HEK293T (cell line): ENCODE data around the gene CADPS.

ENCODE experiments used
- CTCF ChIA-PET: fragments of 350-600 bp; formaldehyde crosslinking; extraction: SDS; loops from one replicate; lab custom pipeline; 2021; ENCODE audit warnings: antibody characterized with exemption, inconsistent platforms; lab: Yijun Ruan, JAX
- POLR2A ChIA-PET: fragments of 350-600 bp; formaldehyde crosslinking; extraction: SDS; loops from one replicate; lab custom pipeline; 2020; ENCODE audit warnings: antibody characterized with exemption, inconsistent platforms; lab: Yijun Ruan, JAX
- DNase-seq: peaks from one replicate; pipeline ENCODE4 v3.0.0; 2012; ENCODE audit warnings: mixed read lengths; ENCODE audit errors: extremely low spot score
- ARNT ChIP-seq: fragments of 450-650 bp; IDR thresholded peaks from 2 replicates; pipeline ENCODE4 v1.6.1; 2017; ENCODE audit warnings: mild to moderate bottlenecking
- BHLHE40 ChIP-seq: fragments of 450-650 bp; IDR thresholded peaks from 2 replicates; pipeline ENCODE4 v1.6.1; 2016; ENCODE audit warnings: mild to moderate bottlenecking, moderate library complexity, borderline replicate concordance
- CTBP1 ChIP-seq: fragments of 450-650 bp; IDR thresholded peaks from 2 replicates; pipeline ENCODE4 v1.6.1; 2016; ENCODE audit warnings: borderline replicate concordance
- ELF4 ChIP-seq: fragments of 450-650 bp; IDR thresholded peaks from 2 replicates; pipeline ENCODE4 v1.6.1; 2017; ENCODE audit warnings: antibody characterized with exemption
- FOXA1 ChIP-seq: fragments of 450-650 bp; IDR thresholded peaks from 2 replicates; pipeline ENCODE4 v1.6.1; 2016; ENCODE audit warnings: mild to moderate bottlenecking
- FOXK2 ChIP-seq: fragments of 450-650 bp; IDR thresholded peaks from 2 replicates; pipeline ENCODE4 v1.6.1; 2016; ENCODE audit warnings: mild to moderate bottlenecking
- FOXM1 ChIP-seq: fragments of 450-650 bp; IDR thresholded peaks from 2 replicates; pipeline ENCODE4 v1.6.1; 2017; ENCODE audit warnings: mild to moderate bottlenecking, borderline replicate concordance
- HDGF ChIP-seq: fragments of 450-650 bp; IDR thresholded peaks from 2 replicates; pipeline ENCODE4 v1.6.1; 2017; ENCODE audit warnings: antibody characterized with exemption, borderline replicate concordance
- L3MBTL2 ChIP-seq: fragments of 450-650 bp; conservative IDR thresholded peaks from 2 replicates; pipeline ENCODE4 v1.6.1; 2016; ENCODE audit warnings: mild to moderate bottlenecking
- LEF1 ChIP-seq: fragments of 450-650 bp; IDR thresholded peaks from 2 replicates; pipeline ENCODE4 v1.6.1; 2017; ENCODE audit warnings: mild to moderate bottlenecking, borderline replicate concordance
- NFRKB ChIP-seq: fragments of 450-650 bp; IDR thresholded peaks from 2 replicates; pipeline ENCODE4 v1.6.1; 2016; ENCODE audit warnings: mild to moderate bottlenecking, moderate library complexity
- SP1 ChIP-seq: fragments of 450-650 bp; IDR thresholded peaks from 2 replicates; pipeline ENCODE4 v1.6.1; 2017
- SUZ12 ChIP-seq: fragments of 450-650 bp; IDR thresholded peaks from 2 replicates; pipeline ENCODE4 v1.6.1; 2016; ENCODE audit warnings: mild to moderate bottlenecking
- ZNF384 ChIP-seq: fragments of 450-650 bp; IDR thresholded peaks from 2 replicates; pipeline ENCODE4 v1.6.1; 2016
- TF ChIP-seq, protein P1 (sequence below): fragments of 450-650 bp; IDR thresholded peaks from 2 replicates; pipeline ENCODE4 v1.6.1; 2016

Gene CADPS

GRCh38 chr3:62712746-62713145, 162.5 kb downstream of the CADPS start:
- CTCF ChIA-PET: no interaction called here
- no peak for DNase-seq
- POLR2A ChIA-PET: no interaction called here
- TF ChIP-seq SP1 (no peak), FOXK2 (no peak), ARNT (no peak), FOXM1 (no peak), BHLHE40 (no peak)

DNA sequence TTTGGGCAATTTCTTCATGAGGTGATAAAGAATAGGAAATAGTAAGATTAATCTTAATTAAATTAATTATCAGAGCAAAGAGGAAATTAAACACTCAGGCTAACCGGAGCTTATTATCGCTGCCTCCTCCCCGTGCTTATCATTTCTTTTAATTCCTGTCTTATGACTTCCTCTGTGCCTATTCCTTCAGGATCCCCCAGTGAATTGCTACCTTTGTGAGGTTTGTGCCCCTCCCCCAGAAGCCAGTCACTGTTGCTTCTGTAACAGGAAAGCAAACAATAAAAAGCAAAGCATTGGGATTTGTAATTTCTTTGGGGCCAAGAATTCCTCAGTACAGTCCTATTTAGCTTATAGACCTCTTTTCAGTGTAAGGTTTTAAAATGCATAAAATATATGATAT, 164.5 kb downstream of the CADPS start:
- TF ChIP-seq BHLHE40 (no peak), ARNT (no peak), FOXK2 (no peak), ZNF384 (no peak), HDGF (no peak), FOXA1 (no peak), L3MBTL2 (no peak), NFRKB (no peak), SUZ12 (no peak), LEF1 (no peak), FOXM1 (no peak), SP1 (no peak), ELF4 (no peak)
- CTCF ChIA-PET: no interaction called here
- no peak for DNase-seq
- POLR2A ChIA-PET: no interaction called here

- no peak for DNase-seq
- CTCF ChIA-PET: no interaction called here
- TF ChIP-seq FOXM1: no peak
- POLR2A ChIA-PET: no interaction called here
These were observed 166.4 kb downstream of the CADPS start for GRCh38 chr3:62708638-62709373.

DNA sequence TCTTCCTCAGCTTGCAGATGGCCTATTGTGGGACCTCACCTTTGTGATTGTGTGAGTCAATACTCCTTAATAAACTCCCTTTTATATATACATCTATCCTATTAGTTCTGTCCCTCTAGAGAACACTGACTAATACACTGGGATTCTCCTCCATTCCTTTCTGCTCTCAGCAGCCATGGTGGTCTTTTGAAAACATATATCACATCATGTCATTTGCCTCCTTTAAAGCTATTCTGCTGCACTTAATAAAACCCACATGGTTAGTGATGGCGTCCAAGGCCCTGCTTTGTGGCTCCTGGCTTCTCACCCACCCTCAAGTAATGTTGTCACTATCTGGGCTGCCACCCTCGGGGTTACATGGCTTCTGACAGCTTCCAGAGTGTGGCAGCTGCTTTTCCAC, 169.5 kb downstream of the CADPS start:
- CTCF ChIA-PET: no interaction called here
- no peak for DNase-seq
- POLR2A ChIA-PET: no interaction called here
- TF ChIP-seq BHLHE40: no peak
- TF ChIP-seq ARNT: no peak
- TF ChIP-seq NFRKB: no peak
- TF ChIP-seq ZNF384: no peak
- TF ChIP-seq ELF4: no peak
- no peak for TF ChIP-seq SUZ12
- TF ChIP-seq FOXA1: no peak
- TF ChIP-seq L3MBTL2: no peak
- TF ChIP-seq, protein P1, sequence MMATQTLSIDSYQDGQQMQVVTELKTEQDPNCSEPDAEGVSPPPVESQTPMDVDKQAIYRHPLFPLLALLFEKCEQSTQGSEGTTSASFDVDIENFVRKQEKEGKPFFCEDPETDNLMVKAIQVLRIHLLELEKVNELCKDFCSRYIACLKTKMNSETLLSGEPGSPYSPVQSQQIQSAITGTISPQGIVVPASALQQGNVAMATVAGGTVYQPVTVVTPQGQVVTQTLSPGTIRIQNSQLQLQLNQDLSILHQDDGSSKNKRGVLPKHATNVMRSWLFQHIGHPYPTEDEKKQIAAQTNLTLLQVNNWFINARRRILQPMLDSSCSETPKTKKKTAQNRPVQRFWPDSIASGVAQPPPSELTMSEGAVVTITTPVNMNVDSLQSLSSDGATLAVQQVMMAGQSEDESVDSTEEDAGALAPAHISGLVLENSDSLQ: no peak
- no peak for TF ChIP-seq HDGF
- no peak for TF ChIP-seq LEF1
- no peak for TF ChIP-seq SP1
- no peak for TF ChIP-seq CTBP1

DNA sequence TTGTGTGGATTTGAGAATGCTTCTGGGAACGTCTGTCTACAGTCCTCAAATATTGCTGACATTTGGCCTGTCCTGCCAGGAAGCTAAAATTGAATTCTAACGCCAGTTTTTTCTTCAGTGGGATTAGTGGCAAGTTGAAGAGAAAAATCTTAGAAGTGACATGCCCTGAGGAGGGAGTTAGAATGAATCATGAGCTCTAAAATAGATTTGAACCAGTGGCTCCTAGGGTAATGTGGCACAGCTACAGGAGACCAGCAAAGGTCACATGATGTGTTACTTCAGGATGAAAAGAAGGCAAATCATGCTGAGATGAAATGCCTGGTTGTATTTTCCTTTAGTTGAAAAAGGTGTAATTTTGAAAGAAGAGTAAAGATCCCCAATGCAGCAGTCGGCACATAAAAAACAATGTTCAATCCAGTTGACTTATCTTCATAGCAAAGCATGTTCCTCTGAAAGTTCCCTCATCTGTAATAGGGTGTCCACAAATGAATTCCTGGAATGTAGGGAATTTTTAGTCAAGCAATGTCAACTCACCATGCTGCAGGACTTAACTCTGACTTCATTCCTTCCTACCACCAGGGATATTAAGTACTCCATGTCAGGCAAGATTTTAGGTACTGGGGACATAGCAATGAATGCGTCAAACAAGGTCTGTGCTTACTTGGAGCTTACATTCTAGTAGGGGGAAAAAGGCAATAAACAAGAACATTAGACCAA, 171.6 kb downstream of the CADPS start:
- no peak for DNase-seq
- ChIA-PET CTCF (no interaction called here), POLR2A (no interaction called here)
- no peak for TF ChIP-seq BHLHE40

- no peak for DNase-seq
- CTCF ChIA-PET: no interaction called here
- TF ChIP-seq NFRKB: no peak
- no peak for TF ChIP-seq SUZ12
- no peak for TF ChIP-seq SP1
- TF ChIP-seq ZNF384: no peak
- no peak for TF ChIP-seq FOXM1
- TF ChIP-seq, protein P1: no peak
- TF ChIP-seq FOXK2: no peak
- no peak for TF ChIP-seq ARNT
- TF ChIP-seq HDGF: no peak
- TF ChIP-seq ELF4: no peak
- POLR2A ChIA-PET: no interaction called here
These were observed 174.9 kb downstream of the CADPS start for GRCh38 chr3:62700357-62700756.

DNA sequence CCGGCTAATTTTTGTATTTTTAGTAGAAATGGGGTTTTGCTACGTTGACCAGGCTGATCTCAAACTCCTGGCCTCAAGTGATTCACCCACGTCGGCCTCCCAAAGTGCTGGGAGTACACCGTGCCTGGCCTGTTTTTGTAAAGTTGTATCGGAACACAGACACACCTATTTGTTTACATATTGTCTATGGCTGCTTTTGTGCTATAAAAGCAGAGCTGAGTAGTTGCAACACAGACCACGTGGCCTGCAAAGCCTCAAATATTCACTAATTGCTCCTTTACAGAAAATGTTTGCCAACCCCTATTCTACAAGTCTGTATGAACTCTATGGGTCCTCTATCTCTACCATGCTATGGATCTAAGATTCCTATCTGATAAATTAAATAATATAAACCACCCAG, 175.5 kb downstream of the CADPS start:
- CTCF ChIA-PET: no interaction called here
- POLR2A ChIA-PET: no interaction called here
- TF ChIP-seq ELF4 (no peak), FOXK2 (no peak), ZNF384 (no peak), NFRKB (no peak)
- DNase-seq: no peak

DNA sequence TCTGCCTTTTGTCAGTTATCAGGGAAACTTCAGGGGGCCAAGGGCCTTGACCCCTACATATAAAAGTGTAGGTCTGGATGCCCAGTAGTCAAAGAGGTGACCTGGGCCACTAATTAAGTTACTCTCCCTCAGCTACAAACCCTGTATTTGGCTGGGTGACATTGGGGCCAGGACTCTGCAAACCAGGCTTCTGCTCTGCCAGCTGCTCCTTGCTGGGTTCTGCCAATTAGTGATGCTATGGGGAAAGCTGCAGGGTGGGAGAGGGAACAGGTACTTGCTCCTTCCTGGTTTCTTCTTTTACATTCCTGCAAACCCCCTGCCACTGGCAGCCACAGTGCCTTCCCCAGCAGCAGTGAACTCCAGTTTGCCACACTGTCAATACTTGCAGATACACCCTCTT, 179.2 kb downstream of the CADPS start:
- ChIA-PET CTCF (no interaction called here), POLR2A (no interaction called here)
- no peak for DNase-seq

More for the DNA sequence above, 179.2 kb downstream of the CADPS start:
- no peak for TF ChIP-seq SUZ12
